Vagina (tissue), 2 donors: Measurements from ENCODE around the gene ARHGEF28.

ENCODE experiments used
- POLR2A ChIP-seq, 2 donors: fragments of 450-650 bp; IDR thresholded peaks; one replicate each; pipeline ENCODE4 v1.6.1; 2017; ENCODE audit warnings: antibody characterized with exemption in 2 of 2, mild to moderate bottlenecking in 2 of 2, moderate library complexity in 2 of 2
- POLR2AphosphoS5 ChIP-seq, 2 donors: sonication (generic); formaldehyde crosslinking; IDR thresholded peaks; one replicate each; pipeline ENCODE4 v1.9.0; 2017; ENCODE audit warnings: antibody characterized with exemption in 2 of 2, mild to moderate bottlenecking in 2 of 2, low read depth in 1 of 2; ENCODE audit not compliant: insufficient read depth in 1 of 2
- TF ChIP-seq, protein P1 (sequence below), 3 experiments: fragments of 450-650 bp in 2 of 3; fragments of 200-600 bp in 1 of 3; sonication (generic) in 1 of 3; IDR thresholded peaks; one replicate each; pipeline ENCODE4 v1.5.1; 2017 to 2019; ENCODE audit warnings: antibody characterized with exemption in 3 of 3, mild to moderate bottlenecking in 2 of 3, moderate library complexity in 2 of 3

DNA sequence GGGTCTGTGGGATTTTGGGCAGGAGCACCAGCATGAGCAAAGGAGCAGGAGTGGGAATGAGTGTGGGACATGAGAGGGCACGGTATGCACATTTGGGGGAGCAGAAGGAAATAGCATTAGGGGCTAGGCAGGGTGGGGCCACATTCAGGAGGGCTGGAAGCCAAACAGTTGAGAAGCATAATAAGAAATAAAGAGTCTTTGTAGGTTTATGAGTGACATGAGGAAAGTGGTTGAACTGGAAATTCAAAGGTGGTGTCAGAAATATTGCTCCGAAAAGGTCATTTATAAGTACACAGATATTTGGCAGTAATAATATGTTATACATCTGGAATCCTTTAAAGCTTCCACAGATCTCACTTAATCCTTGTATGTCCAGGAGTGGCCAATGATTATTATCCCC lies 26.4 kb downstream of the ARHGEF28 start:
- TF ChIP-seq, protein P1, sequence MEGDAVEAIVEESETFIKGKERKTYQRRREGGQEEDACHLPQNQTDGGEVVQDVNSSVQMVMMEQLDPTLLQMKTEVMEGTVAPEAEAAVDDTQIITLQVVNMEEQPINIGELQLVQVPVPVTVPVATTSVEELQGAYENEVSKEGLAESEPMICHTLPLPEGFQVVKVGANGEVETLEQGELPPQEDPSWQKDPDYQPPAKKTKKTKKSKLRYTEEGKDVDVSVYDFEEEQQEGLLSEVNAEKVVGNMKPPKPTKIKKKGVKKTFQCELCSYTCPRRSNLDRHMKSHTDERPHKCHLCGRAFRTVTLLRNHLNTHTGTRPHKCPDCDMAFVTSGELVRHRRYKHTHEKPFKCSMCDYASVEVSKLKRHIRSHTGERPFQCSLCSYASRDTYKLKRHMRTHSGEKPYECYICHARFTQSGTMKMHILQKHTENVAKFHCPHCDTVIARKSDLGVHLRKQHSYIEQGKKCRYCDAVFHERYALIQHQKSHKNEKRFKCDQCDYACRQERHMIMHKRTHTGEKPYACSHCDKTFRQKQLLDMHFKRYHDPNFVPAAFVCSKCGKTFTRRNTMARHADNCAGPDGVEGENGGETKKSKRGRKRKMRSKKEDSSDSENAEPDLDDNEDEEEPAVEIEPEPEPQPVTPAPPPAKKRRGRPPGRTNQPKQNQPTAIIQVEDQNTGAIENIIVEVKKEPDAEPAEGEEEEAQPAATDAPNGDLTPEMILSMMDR (IDR thresholded peaks at IDR 0.05), result no peak
- no peak for TF ChIP-seq POLR2AphosphoS5 (IDR thresholded peaks at IDR 0.05; ENCODE audit: insufficient read depth in 1 of 2, low read depth in 1 of 2)
- no peak for TF ChIP-seq POLR2A (IDR thresholded peaks at IDR 0.05)
